ENCODE data around the gene KRT23.

KRT23 gene

DNA sequence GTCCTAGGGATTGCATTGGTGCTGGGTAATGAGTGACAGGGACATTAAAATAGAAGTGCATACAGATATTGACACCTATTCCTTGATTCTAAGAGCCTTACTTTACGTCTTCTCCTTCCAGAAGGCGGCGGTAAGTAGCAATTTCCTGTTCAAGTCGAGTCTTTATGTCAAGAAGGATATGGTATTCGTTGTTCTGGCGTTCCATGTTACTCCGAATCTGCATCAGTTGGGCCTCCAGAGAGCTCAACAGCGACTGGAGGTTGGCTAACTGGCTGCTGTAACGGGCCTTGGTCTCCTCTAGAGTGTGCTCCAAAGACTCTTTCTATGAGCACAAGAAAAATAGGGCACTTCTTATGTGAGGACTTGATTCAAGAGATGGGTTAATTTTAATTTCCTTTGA, 59.4 kb downstream of the KRT23 start:
- no peak for DNase-seq (ENCODE audit: low spot score)
- TF ChIP-seq, protein P1, sequence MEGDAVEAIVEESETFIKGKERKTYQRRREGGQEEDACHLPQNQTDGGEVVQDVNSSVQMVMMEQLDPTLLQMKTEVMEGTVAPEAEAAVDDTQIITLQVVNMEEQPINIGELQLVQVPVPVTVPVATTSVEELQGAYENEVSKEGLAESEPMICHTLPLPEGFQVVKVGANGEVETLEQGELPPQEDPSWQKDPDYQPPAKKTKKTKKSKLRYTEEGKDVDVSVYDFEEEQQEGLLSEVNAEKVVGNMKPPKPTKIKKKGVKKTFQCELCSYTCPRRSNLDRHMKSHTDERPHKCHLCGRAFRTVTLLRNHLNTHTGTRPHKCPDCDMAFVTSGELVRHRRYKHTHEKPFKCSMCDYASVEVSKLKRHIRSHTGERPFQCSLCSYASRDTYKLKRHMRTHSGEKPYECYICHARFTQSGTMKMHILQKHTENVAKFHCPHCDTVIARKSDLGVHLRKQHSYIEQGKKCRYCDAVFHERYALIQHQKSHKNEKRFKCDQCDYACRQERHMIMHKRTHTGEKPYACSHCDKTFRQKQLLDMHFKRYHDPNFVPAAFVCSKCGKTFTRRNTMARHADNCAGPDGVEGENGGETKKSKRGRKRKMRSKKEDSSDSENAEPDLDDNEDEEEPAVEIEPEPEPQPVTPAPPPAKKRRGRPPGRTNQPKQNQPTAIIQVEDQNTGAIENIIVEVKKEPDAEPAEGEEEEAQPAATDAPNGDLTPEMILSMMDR (IDR thresholded peaks at IDR 0.05; ENCODE audit: borderline replicate concordance, control extremely low read depth, extremely low read depth, insufficient read depth, missing control alignments) = no peak

DNA sequence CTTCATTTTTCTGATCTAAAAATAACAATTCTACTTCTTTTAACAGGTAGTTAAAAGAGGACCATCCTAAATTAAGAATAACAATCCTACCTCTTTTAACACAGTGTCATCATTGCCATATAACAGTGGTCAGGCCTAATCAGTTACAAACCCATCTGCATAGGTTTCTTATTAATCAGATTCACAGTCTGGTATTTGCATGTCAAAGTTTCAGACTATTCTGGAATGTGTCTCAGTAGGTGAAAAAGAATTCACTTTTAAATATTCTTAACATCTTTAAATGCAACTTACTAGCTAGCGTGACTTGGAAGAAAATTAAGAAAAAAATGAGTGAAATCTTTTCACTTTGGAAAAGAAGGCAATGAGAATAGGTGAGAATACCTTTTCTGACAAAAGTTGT, 63.6 kb downstream of the KRT23 start:
- TF ChIP-seq, protein P1 (IDR thresholded peaks at IDR 0.05; ENCODE audit: borderline replicate concordance, control extremely low read depth, extremely low read depth, insufficient read depth, missing control alignments) = no peak
- in situ Hi-C loops (cut with MboI; ENCODE audit: low sequenced_read_pairs, unreplicated experiment) = no loop called here
- DNase-seq (ENCODE audit: low spot score) = no peak

More for the DNA sequence above, 59.4 kb downstream of the KRT23 start:
- in situ Hi-C loops (cut with MboI; ENCODE audit: low sequenced_read_pairs, unreplicated experiment) = no loop called here

DNA sequence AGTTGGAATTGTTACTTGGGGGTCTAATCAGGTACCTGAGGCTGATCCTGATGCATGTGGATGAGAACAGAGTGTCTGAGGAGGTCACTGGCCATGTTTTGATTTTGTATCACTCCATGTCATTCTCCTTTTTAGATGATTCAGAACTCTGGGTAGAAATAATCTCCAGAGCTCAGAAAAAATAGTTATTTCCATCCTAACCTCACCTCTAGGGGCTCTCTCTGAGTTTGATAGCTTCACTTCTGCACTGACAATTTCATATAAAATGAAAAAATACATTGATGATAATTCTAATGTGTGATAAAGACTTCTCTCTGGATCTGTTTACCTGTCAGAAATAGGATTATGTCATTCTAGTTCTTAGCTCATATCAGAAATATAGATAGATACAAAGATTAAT, 64.2 kb downstream of the KRT23 start:
- TF ChIP-seq, protein P1 (IDR thresholded peaks at IDR 0.05; ENCODE audit: borderline replicate concordance, control extremely low read depth, extremely low read depth, insufficient read depth, missing control alignments) = no peak
- DNase-seq (ENCODE audit: low spot score) = no peak
- in situ Hi-C loops (cut with MboI; ENCODE audit: low sequenced_read_pairs, unreplicated experiment) = no loop called here

Measured in GM13976 (cell line).